Measurements from ENCODE around the gene ZNF76. TPM values are rescaled to one million over a fixed set of nuclear protein-coding genes. Genes with fewer than 3 reads are reported as not detected.
A peak's percentile ranks its signal among the peaks of the same experiment; 100 is the strongest.

Gene ZNF76
- total RNA-seq, 1 experiment from 2014 or later, result 13.8 TPM

DNA sequence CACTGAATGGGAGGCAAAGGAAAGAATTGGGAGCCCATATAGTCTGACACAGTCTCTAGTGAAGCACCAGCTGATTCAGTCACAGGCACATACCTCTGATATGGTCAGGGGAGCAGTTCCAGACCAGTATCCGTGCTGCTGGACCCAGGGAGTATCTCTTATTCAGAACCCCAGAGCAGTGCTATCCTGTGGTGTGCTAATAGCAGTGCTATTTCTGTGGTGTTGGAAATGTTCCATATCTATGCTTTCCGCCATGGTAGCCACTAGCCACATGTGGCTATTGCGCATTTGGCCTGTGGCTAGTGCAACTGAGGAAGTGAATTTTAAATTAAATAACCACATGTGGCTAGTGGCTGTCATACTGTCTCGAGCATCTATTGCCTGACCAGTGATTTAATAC is 34.8 kb upstream of the ZNF76 start:
- Histone ChIP-seq H3K4me3 (ENCODE audit: insufficient read depth, low read depth, low read length) (no peak overlapping the region), H3K27me3 (ENCODE audit: control insufficient read depth, insufficient read depth, low read length) (peaks cover 4% of the 10 kb centered on the region), H3K36me3 (replicated peaks; ENCODE audit: control insufficient read depth, insufficient read depth, low read length) (no peaks in the 10 kb centered on the region)
- no peak for DNase-seq

DNA sequence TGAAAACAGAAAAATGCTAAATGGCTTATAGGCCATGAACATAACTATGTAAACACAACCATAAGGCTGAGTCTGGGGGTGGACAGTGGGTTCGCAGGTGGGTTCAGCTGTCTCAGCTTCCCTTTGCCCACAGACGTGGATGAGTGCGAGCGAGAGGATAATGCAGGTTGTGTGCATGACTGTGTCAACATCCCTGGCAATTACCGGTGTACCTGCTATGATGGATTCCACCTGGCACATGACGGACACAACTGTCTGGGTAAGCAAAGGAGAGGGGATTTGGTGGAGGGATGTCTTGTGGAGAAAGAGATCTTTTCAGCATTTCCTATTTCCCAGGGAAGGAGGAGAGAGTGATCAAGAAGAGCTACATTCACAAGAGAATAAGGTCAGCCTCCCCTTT is 31.1 kb upstream of the ZNF76 start:
- H3K27me3 ChIP-seq (ENCODE audit: control insufficient read depth, insufficient read depth, low read length), result no peaks in the 10 kb centered on the region; the same call in 1 of the 2 replicates
- DNase-seq, result no peak
- no peaks in the 10 kb centered on the region for H3K36me3 ChIP-seq (replicated peaks; ENCODE audit: control insufficient read depth, insufficient read depth, low read length)
- H3K4me3 ChIP-seq (ENCODE audit: insufficient read depth, low read depth, low read length), result no peak overlapping the region

DNA sequence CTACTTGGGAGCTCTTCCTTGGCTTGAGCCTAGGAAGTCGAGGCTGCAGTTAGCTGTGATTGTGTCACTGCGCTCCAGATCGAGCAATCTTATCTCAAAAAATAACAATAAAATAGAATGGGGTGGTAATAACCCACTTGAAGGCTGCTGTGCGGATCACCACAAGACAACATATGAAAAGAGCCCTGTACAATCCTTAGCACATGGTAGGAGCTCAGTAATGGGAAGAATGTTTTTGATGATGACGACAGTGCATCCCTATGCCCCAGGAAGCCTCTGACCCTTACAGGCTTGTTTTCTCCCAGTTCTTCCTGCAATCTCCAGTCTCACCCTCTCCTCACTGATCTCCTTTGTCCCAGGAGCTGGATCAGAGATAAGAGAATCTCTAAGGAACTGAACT is 30.2 kb upstream of the ZNF76 start:
- DNase-seq, result no peak
- no peak overlapping the region for H3K4me3 ChIP-seq (ENCODE audit: insufficient read depth, low read depth, low read length)
- H3K27me3 ChIP-seq (ENCODE audit: control insufficient read depth, insufficient read depth, low read length), result no peaks in the 10 kb centered on the region; the same call in 1 of the 2 replicates
- H3K36me3 ChIP-seq (replicated peaks; ENCODE audit: control insufficient read depth, insufficient read depth, low read length), result no peaks in the 10 kb centered on the region

DNA sequence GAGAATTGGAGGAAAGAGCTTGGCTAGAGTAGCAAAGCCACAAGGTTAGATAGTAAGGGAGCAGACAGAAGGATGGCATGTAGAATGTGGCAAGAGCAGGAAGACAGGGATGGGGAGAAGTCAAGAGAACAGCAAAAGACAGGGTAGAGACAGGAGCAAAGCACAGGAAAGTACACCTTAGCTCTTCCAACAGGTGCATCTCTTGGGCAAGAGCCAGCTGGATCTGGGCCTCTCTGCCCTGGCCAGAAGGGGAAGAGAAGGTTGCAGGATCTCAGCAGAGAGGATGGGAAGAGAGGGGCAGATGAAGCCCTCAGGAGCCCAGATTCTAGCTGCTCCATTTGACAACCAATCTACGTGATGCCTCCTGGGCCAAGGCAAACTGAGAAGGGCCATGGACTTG is 29.0 kb upstream of the ZNF76 start:
- Histone ChIP-seq H3K36me3 (replicated peaks; ENCODE audit: control insufficient read depth, insufficient read depth, low read length) (no peaks in the 10 kb centered on the region), H3K27me3 (ENCODE audit: control insufficient read depth, insufficient read depth, low read length) (no peaks in the 10 kb centered on the region; the same call in 1 of the 2 replicates), H3K4me3 (ENCODE audit: insufficient read depth, low read depth, low read length) (no peak overlapping the region)
- DNase-seq, result no peak

DNA sequence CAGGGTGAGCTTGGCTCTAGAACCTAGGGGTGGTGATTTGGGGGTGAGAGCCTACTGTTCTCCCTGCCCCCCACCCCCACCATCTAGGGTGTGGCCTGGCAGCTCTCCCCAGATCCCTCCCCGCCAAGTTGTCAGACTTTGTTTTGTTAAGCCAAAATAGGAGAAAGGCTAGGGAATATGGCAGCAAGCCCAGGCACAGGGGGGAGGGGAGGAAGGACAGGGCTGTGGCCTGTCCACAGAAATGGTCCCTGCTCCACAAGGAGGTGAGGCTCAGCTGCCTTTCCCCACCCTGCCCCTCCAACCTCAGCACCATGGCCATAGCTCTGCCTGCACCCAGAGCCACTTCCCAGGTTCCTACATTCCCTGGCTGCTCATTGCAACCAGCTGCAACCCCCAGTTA is 28.6 kb upstream of the ZNF76 start:
- no peak for DNase-seq
- Histone ChIP-seq H3K36me3 (replicated peaks; ENCODE audit: control insufficient read depth, insufficient read depth, low read length) (no peaks in the 10 kb centered on the region), H3K4me3 (ENCODE audit: insufficient read depth, low read depth, low read length) (no peak overlapping the region), H3K27me3 (ENCODE audit: control insufficient read depth, insufficient read depth, low read length) (no peaks in the 10 kb centered on the region; the same call in 1 of the 2 replicates)

DNA sequence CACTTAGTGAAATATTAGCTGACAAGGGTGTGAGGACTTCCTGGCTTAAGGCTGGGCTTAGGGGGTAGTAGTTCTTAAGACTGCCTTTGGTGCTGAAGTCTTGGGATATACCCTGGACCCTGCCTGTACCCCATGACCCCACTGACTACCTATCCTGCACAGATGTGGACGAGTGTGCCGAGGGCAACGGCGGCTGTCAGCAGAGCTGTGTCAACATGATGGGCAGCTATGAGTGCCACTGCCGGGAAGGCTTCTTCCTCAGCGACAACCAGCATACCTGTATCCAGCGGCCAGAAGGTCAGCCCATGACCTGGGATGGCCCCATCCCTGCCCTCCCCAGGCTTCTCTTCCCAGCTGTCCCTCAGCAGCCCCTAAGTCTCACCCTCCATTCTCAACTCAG is 28.0 kb upstream of the ZNF76 start:
- no peak overlapping the region for H3K4me3 ChIP-seq (ENCODE audit: insufficient read depth, low read depth, low read length)
- no peaks in the 10 kb centered on the region for H3K36me3 ChIP-seq (replicated peaks; ENCODE audit: control insufficient read depth, insufficient read depth, low read length)
- no peak for DNase-seq
- peaks cover 3% of the 10 kb centered on the region for H3K27me3 ChIP-seq (ENCODE audit: control insufficient read depth, insufficient read depth, low read length)

DNA sequence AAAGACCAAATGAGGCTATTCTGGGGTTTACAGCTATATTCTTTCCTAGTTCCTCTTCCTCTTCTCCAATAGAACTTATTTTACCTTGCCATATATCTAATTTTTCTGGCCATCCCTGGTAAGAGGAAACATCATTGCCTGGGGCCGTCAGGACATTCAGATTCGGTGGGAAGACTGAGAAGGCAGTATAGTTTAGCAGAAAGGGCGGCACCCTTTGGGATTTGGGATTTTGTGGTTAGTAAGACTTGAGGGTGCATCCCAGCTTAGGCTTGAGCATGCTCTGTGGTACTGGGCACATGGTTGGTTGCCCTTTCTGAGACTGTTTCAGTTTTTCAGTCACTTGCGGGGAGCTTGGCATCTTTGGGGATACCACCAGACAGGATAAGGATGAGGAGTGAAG is 24.6 kb upstream of the ZNF76 start:
- Histone ChIP-seq H3K27me3 (ENCODE audit: control insufficient read depth, insufficient read depth, low read length) (peaks cover 16% of the 10 kb centered on the region), H3K36me3 (replicated peaks; ENCODE audit: control insufficient read depth, insufficient read depth, low read length) (no peaks in the 10 kb centered on the region), H3K4me3 (ENCODE audit: insufficient read depth, low read depth, low read length) (no peak overlapping the region)
- DNase-seq, result no peak

DNA sequence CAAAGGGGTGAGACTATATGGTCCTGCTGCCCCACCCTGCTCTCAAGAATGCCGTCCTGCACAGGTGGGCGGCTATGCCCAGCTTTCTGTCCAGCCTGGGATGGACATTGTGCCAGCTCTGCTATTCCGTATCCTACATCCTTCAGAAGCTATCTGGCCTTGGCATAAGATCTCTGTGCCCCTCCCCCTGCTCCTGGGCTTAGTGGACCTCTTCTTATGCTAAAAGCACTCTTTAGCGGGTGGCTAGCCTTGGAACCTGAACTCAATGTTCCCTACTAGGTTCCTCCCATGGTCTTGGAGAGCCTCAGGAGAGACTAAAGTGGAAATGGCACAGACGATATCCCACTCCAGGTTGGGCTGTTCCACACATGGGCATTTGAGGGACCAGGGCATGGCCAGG is 23.3 kb upstream of the ZNF76 start:
- Histone ChIP-seq H3K36me3 (replicated peaks; ENCODE audit: control insufficient read depth, insufficient read depth, low read length) (no peaks in the 10 kb centered on the region), H3K27me3 (ENCODE audit: control insufficient read depth, insufficient read depth, low read length) (peaks cover 19% of the 10 kb centered on the region), H3K4me3 (ENCODE audit: insufficient read depth, low read depth, low read length) (no peak overlapping the region)
- no peak for DNase-seq

DNA sequence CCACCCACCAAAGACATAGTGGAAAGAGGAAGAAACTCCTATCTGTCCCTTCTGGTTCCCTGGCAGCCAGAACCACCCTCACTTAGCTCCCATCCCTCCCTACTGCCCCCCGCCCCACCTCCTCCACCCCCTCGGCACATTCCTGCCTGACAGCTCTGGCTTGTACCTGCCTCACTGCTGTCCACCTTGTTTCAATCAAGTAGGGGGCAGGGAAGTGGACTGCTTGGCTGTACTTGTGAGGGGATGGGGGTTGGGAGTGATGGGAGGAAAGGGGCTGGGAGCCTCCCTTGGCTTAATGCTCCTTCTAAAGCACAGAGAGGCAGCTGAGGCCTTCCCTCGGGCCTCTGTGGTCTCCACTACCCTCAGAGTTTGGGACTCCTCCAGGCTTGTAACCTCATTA is 22.1 kb upstream of the ZNF76 start:
- peaks cover 19% of the 10 kb centered on the region for H3K27me3 ChIP-seq (ENCODE audit: control insufficient read depth, insufficient read depth, low read length)
- no peak for DNase-seq
- H3K4me3 ChIP-seq (ENCODE audit: insufficient read depth, low read depth, low read length), result no peak overlapping the region
- no peaks in the 10 kb centered on the region for H3K36me3 ChIP-seq (replicated peaks; ENCODE audit: control insufficient read depth, insufficient read depth, low read length)

DNA sequence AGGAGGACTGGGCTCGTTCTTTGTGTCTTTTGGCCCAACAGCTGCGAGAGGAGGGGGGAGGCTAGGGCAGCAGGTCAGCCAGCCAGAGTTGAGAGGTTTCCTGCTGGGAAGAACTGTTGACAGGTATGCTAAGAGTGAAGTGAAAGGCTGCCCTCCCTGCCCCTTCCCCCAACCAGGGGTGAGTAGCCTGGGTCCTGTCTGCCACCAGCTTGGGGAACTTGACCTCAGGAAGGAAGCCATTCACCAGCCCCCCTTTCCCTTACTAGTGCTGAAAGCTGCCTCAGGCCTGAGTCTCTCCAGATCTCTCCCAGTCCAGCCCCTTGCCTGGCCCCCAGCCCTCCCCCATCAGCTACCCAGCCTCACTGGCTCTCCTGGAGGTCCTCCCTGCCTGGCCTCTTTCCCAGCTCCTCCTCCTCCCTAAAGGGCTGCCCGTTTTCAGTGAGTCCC is 20.7 kb upstream of the ZNF76 start:
- Histone ChIP-seq H3K4me3 (ENCODE audit: insufficient read depth, low read depth, low read length) (no peak overlapping the region), H3K36me3 (replicated peaks; ENCODE audit: control insufficient read depth, insufficient read depth, low read length) (no peaks in the 10 kb centered on the region), H3K27me3 (ENCODE audit: control insufficient read depth, insufficient read depth, low read length) (peaks cover 19% of the 10 kb centered on the region)
- DNase-seq, result peak; percentile 90

DNA sequence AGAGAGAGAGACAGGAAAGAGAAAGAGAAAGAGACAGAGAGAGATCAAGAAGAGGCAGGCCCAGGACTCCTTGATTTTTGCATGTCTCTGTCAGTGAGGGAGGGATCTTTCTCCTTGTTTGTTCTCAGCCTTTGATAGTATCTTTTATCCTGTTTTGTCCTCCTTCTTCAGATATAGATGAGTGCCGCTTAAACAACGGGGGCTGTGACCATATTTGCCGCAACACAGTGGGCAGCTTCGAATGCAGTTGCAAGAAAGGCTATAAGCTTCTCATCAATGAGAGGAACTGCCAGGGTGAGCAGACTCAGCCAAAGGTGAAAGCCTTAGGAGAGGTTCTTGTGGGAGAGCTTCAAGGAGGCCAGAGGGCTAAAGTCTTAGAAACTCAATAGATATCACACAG is 20.0 kb upstream of the ZNF76 start:
- Histone ChIP-seq H3K36me3 (replicated peaks; ENCODE audit: control insufficient read depth, insufficient read depth, low read length) (no peaks in the 10 kb centered on the region), H3K27me3 (ENCODE audit: control insufficient read depth, insufficient read depth, low read length) (peaks cover 19% of the 10 kb centered on the region)
- DNase-seq, result no peak

DNA sequence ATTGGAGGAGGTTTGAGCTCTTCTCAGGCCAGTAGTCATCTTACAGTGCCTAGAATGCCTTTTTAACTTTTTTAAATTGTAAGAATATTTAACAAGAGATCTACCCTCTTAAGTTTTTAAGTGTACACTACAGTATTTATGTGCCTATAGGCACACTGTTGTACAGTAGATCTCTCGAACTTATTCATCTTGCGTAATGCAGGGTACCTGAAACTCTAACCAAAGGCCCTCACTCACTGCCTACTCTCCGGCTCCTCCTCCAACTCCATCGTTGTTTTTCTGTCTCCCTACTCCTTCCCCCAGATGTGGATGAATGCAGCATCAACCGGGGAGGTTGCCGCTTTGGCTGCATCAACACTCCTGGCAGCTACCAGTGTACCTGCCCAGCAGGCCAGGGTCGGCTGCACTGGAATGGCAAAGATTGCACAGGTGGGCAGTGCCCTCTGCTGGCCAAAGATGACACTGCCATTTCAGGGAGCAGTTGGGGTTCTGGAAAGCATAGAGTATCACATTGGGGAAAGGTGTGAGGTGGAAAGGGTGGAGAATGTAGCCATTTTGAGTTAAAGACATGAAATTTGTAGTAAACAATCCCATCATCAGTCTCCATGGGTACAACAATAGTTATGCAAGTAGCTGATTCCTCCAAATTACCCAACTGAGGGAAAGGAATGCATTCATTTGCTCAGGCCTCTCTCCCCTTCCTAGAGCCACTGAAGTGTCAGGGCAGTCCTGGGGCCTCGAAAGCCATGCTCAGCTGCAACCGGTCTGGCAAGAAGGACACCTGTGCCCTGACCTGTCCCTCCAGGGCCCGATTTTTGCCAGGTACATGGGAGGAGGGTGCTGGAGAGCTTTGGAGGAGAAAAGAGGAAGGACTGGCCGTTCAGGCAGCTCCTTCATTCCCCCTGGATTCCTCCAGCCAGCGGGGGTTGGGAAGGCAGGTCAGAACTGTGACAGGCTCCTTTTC is 18.4 kb upstream of the ZNF76 start:
- peak; percentile 94 for DNase-seq
- peaks cover 19% of the 10 kb centered on the region for H3K27me3 ChIP-seq (ENCODE audit: control insufficient read depth, insufficient read depth, low read length)

More for the DNA sequence above, 20.0 kb upstream of the ZNF76 start:
- H3K4me3 ChIP-seq (ENCODE audit: insufficient read depth, low read depth, low read length), result no peak overlapping the region

DNA sequence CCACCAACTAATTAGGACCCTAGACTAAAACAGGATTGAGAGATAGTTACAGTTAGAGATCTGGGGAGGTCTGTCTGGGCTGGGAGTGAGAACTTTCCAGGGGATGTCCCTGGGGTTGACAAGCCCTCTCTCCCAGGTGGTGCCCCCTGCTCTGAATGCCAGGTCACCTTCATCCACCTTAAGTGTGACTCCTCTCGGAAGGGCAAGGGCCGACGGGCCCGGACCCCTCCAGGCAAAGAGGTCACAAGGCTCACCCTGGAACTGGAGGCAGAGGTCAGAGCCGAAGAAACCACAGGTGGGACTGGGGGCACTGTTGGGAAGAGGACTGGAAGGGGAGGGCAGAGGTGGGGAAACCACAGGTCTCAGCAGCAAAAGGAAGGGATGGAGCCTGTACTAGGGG is 17.0 kb upstream of the ZNF76 start:
- H3K4me3 ChIP-seq (ENCODE audit: insufficient read depth, low read depth, low read length), result no peak overlapping the region
- DNase-seq, result no peak
- no peaks in the 10 kb centered on the region for H3K36me3 ChIP-seq (replicated peaks; ENCODE audit: control insufficient read depth, insufficient read depth, low read length)
- peaks cover 13% of the 10 kb centered on the region for H3K27me3 ChIP-seq (ENCODE audit: control insufficient read depth, insufficient read depth, low read length)

More for the DNA sequence above, 18.4 kb upstream of the ZNF76 start:
- Histone ChIP-seq H3K4me3 (ENCODE audit: insufficient read depth, low read depth, low read length) (no peak overlapping the region), H3K36me3 (replicated peaks; ENCODE audit: control insufficient read depth, insufficient read depth, low read length) (no peaks in the 10 kb centered on the region)

DNA sequence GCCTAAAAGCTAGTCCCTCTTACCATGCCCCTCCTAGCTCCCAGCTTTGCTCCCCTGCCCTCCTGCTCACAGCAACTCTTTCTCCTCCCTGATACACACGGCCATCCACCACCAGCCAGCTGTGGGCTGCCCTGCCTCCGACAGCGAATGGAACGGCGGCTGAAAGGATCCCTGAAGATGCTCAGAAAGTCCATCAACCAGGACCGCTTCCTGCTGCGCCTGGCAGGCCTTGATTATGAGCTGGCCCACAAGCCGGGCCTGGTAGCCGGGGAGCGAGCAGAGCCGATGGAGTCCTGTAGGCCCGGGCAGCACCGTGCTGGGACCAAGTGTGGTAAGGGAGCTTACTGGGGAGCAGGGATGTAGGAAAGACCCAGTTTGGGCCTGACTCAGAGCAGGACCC is 16.6 kb upstream of the ZNF76 start:
- peaks cover 10% of the 10 kb centered on the region for H3K27me3 ChIP-seq (ENCODE audit: control insufficient read depth, insufficient read depth, low read length)

DNA sequence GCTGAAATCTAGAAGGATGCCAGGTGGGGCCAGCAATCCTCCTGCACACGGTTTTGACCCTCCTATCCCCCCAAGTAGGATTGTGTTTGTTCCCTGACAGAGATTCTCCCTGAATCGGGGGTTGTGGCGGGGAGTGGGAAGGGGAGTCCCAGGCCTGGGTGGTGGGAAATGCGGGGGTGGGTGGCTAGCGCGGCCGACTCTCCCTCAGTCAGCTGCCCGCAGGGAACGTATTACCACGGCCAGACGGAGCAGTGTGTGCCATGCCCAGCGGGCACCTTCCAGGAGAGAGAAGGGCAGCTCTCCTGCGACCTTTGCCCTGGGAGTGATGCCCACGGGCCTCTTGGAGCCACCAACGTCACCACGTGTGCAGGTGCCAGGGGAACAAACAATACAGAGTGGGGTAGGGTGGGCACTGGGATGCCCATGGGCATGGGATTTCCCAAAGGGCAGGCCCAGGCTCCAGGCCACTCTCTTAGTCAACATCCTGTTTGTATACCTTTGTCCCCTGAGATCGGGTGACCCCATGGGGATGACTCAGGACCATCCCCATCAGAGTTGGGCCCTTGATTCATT is 16.1 kb upstream of the ZNF76 start:
- no peak for DNase-seq
- Histone ChIP-seq H3K27me3 (ENCODE audit: control insufficient read depth, insufficient read depth, low read length) (peaks cover 8% of the 10 kb centered on the region; the same call in 1 of the 2 replicates), H3K4me3 (ENCODE audit: insufficient read depth, low read depth, low read length) (no peak overlapping the region), H3K36me3 (replicated peaks; ENCODE audit: control insufficient read depth, insufficient read depth, low read length) (no peaks in the 10 kb centered on the region)

More for the DNA sequence above, 16.6 kb upstream of the ZNF76 start:
- Histone ChIP-seq H3K4me3 (ENCODE audit: insufficient read depth, low read depth, low read length) (no peak overlapping the region), H3K36me3 (replicated peaks; ENCODE audit: control insufficient read depth, insufficient read depth, low read length) (no peaks in the 10 kb centered on the region)
- DNase-seq, result no peak
